ENCODE measurements around the gene NOTUM.

DNA sequence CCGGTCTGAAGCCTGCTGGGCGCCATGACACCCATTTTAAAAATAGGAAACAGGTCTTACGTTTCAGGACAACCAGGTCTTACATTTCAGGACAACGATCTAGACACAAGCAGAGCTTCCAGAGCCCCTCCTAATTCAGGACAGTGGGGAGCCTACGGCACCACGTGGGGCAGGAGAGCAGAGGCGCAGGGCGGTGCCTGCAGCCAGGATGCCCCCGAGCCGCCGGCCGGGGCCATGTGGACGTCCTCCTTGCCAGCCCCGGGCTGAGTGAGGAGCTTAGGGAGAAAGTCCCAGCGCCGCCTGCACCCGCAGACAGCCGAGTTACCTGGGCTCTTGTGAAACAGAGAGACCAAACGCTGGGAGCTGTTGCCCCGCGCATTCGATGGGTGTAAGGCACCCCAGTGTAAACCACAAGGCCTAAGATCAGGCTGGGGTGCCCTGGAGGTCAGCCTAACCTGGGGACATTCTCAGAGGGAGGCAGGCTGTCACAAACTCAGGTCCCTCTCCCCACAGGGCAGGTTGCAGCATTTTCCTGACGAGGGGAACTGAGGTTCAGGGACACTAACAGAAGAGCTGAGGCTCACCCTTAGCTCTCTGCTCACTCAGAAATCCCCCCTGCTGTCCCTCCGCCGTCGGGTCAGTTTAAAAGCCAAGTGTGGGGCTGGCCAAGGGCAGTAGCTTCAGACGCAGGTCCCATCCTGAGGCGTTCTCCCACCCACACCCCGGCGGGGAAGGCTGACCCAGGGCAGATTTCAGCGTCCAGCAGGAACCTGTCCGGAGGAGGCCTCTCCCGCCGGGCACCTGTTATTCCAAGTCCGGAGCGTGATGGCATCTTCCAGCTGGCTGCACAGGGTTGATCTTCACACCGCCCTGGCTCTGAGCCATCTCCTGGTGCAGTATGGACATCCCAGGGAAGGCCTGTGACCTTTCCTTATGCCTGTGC, 1.8 kb upstream of the NOTUM start:
- TF ChIP-seq, protein P1, sequence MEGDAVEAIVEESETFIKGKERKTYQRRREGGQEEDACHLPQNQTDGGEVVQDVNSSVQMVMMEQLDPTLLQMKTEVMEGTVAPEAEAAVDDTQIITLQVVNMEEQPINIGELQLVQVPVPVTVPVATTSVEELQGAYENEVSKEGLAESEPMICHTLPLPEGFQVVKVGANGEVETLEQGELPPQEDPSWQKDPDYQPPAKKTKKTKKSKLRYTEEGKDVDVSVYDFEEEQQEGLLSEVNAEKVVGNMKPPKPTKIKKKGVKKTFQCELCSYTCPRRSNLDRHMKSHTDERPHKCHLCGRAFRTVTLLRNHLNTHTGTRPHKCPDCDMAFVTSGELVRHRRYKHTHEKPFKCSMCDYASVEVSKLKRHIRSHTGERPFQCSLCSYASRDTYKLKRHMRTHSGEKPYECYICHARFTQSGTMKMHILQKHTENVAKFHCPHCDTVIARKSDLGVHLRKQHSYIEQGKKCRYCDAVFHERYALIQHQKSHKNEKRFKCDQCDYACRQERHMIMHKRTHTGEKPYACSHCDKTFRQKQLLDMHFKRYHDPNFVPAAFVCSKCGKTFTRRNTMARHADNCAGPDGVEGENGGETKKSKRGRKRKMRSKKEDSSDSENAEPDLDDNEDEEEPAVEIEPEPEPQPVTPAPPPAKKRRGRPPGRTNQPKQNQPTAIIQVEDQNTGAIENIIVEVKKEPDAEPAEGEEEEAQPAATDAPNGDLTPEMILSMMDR (IDR thresholded peaks at IDR 0.05; ENCODE audit: insufficient read depth, low read depth, low read length): no peak
- TF ChIP-seq EZH2 (IDR thresholded peaks at IDR 0.05; ENCODE audit: insufficient read depth, low read length): no peak
